ENCODE data around the gene AP3S2. TPM values are rescaled to one million over a fixed set of nuclear protein-coding genes. Genes with fewer than 3 reads are reported as not detected.
"Not testable (repeated sequence)": the region's sequence is repeated elsewhere in the genome, so short reads cannot be mapped to it uniquely, and the experiment has no call there.

AP3S2 gene
- total RNA-seq, 1 donor from 2014 or later: 46.9 TPM

GRCh38 chr15:89907289-89907688 lies 13.5 kb upstream of the AP3S2 start:
- intact Hi-C loops (cut with DNase I): no loop called here
- no peak for ATAC-seq
- no peak for DNase-seq (ENCODE audit: missing footprints)

- ATAC-seq: no peak
Observed at GRCh38 chr15:89905846-89906378, 12.1 kb upstream of the AP3S2 start.

DNA sequence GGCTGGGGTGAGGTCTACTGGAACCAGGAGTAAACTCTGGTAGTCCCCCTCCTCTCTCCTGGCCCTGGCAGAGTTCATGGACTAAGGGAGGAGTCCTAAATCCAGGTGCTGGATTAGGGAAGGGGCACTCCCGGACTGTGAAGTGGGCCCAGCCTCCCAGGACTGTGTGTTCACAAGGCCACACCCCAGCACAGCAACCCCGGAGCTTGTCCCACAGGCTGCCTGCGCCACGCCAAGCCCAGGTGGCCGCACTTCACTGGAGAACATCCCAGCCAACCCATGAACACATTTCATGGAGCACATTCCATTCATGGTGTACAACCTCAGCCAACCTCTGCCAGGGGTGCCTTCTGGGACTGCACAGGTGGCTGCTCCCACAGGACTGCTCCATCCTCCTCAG lies 10.7 kb upstream of the AP3S2 start:
- no peak for ATAC-seq
- no peak for DNase-seq (ENCODE audit: missing footprints)
- intact Hi-C loops (cut with DNase I): no loop called here

More at GRCh38 chr15:89905846-89906378, 12.1 kb upstream of the AP3S2 start:
- intact Hi-C loops (cut with DNase I): no loop called here
- no peak for DNase-seq (ENCODE audit: missing footprints)

GRCh38 chr15:89903858-89904130 lies 10.0 kb upstream of the AP3S2 start:
- no peak for ATAC-seq

GRCh38 chr15:89903015-89903857 lies 9.4 kb upstream of the AP3S2 start:
- DNase-seq (ENCODE audit: missing footprints) (no peak), ATAC-seq (no peak)
- intact Hi-C loops (cut with DNase I): no loop called here

More at GRCh38 chr15:89903858-89904130, 10.0 kb upstream of the AP3S2 start:
- no peak for DNase-seq (ENCODE audit: missing footprints)
- intact Hi-C loops (cut with DNase I): no loop called here

DNA sequence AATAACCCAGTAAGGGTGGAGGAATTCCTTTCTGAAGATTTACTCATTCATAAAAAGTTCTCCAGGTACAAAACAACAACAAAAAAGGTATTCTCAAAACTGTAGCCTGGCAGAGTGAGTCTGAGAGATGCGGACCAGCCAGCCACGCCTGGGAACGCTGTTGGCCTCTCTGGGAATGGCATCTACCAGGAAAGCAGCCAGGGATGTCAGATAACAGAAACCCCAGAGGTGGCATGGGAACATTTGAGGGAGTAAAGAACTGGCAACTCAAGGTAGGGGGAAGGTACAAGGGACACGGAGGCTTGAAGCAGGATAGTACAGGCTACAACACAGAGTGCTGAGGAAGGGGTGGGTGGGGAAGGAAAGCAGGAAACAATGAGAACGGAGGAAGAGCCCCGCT lies 7.1 kb upstream of the AP3S2 start:
- ATAC-seq (peak; percentile 81), DNase-seq (ENCODE audit: missing footprints) (no peak)
- intact Hi-C loops (cut with DNase I): no loop called here

- intact Hi-C loops (cut with DNase I): loop anchor here (10.0 kb wide), 2 partner anchors 175 to 1035 kb away; partner anchors contain the start of genes HDDC3 and UNC45A
- no peak for DNase-seq (ENCODE audit: missing footprints)
- no peak for ATAC-seq
Observed at GRCh38 chr15:89899951-89900567, 6.3 kb upstream of the AP3S2 start.

- intact Hi-C loops (cut with DNase I): loop anchor here (10.0 kb wide), 2 partner anchors 175 to 1035 kb away; partner anchors contain the start of genes HDDC3 and UNC45A
- no peak for ATAC-seq
- DNase-seq (ENCODE audit: missing footprints): no peak
Observed at GRCh38 chr15:89899295-89899945, 5.6 kb upstream of the AP3S2 start.

- intact Hi-C loops (cut with DNase I): loop anchor here (10.0 kb wide), 2 partner anchors 176 to 1036 kb away; partner anchors contain the start of genes HDDC3 and UNC45A
- ATAC-seq (no peak), DNase-seq (ENCODE audit: missing footprints) (no peak)
Observed at GRCh38 chr15:89898614-89899294, 5.0 kb upstream of the AP3S2 start.

- intact Hi-C loops (cut with DNase I): loop anchor here (10.0 kb wide), 2 partner anchors 177 to 1037 kb away; partner anchors contain the start of genes HDDC3 and UNC45A
- no peak for ATAC-seq
- DNase-seq (ENCODE audit: missing footprints): no peak
Observed at GRCh38 chr15:89898146-89898545, 4.4 kb upstream of the AP3S2 start.

- intact Hi-C loops (cut with DNase I): loop anchor here (10.0 kb wide), 2 partner anchors 182 to 1042 kb away; partner anchors contain the start of genes HDDC3 and UNC45A
- DNase-seq (ENCODE audit: missing footprints) (no peak), ATAC-seq (no peak)
Observed at GRCh38 chr15:89893027-89893426, 767 bp downstream of the AP3S2 start.

DNA sequence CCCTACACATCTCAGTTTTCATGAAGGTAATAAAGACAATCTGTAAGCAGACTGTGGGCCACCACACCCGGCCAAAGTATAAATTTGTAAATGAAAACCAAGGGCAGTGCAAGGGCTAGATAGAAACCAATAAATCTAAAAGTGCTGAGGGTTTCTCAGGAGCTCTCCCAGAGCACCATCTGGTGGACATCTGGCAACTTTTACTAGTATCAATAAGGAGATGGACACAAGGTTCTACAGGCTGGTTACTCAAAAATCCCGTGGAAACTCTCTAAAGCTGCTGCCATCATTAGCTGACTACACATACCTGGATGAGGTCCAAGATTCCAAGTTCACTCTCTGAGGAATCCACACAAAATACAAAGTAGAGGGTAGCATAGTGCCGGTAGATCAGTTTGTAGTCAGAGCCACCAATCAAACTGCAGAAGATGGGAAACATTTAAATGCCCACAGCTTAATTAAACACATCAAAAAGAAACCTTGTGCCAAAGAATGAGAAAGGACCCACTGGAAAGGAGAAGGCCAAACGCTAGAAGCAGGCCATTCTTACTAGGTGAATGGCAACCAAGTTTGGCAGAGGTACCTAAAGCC lies 5.5 kb downstream of the AP3S2 start:
- intact Hi-C loops (cut with DNase I): no loop called here
- DNase-seq (ENCODE audit: missing footprints): no peak
- ATAC-seq: no peak

GRCh38 chr15:89885611-89886010 lies 8.2 kb downstream of the AP3S2 start:
- ATAC-seq (no peak), DNase-seq (ENCODE audit: missing footprints) (no peak)
- intact Hi-C loops (cut with DNase I): no loop called here

DNA sequence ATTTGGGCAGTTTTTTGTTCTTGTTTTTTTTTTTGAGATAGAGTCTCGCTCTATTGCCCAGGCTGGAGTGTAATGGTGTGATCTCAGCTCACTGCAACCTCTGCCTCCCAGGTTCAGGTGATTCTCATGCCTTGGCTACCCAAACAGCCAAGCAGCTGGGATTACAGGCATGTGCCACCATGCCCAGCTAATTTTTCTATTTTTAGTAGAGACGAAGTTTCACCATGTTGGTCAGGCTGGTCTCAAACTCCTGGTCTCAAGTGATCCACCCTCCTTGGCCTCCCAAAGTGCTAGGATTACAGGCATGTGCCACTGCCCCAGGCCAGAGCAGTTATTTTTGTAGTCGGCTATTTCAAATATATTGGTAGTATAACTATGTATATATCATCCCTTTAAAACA lies 8.6 kb downstream of the AP3S2 start:
- ATAC-seq; DNase-seq (ENCODE audit: missing footprints); intact Hi-C loops (cut with DNase I): not testable (repeated sequence)

GRCh38 chr15:89883518-89883917 lies 10.3 kb downstream of the AP3S2 start:
- ATAC-seq (no peak), DNase-seq (ENCODE audit: missing footprints) (no peak)
- intact Hi-C loops (cut with DNase I): no loop called here

DNA sequence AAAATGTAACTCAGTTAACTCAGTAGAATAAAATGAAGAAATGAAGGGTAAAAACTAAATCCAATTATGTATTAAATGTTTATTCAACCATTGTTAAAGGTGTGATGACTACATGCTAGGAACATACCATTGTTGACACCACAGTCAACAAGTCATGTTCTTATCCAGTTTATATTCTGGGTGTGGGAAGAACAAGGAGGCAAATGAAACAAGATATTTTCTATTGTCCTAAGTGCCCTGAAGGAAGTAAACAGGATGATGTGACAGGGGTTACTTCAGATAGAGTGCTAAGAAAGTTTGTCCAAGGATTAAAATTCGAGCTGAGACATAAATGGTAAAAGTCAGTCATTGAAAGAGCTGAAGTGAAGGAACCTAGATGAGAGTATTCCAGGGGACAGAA lies 13.1 kb downstream of the AP3S2 start:
- DNase-seq (ENCODE audit: missing footprints) (no peak), ATAC-seq (no peak)
- intact Hi-C loops (cut with DNase I): no loop called here

DNA sequence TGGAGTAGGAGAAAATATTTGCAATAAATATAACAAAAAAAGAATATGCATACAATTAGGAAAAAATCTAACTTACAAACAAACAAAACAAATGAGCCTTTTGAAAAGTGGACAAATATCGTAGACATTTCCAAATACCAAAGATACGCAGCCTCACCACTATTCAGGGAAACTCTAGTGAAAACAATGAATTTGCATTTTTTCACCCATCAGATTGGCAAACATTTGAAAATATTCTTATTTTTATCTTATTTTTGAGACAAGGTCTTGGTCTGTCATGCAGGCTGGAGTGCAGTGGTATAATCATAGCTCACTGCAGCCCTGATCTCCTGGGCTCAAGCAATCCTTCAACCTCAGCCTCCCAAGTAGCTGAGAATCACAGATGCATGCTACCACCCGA lies 15.5 kb downstream of the AP3S2 start:
- no peak for ATAC-seq
- no peak for DNase-seq (ENCODE audit: missing footprints)
- intact Hi-C loops (cut with DNase I): loop anchor here (5.0 kb wide), 1 partner anchor 51 kb away; no protein-coding TSS in a partner anchor

GRCh38 chr15:89877083-89877425 lies 16.7 kb downstream of the AP3S2 start:
- DNase-seq (ENCODE audit: missing footprints): no peak
- intact Hi-C loops (cut with DNase I): loop anchor here (5.0 kb wide), 1 partner anchor 50 kb away; no protein-coding TSS in a partner anchor
- ATAC-seq: no peak
